ENCODE results near the gene TRAF3. TPM values are rescaled to one million over a fixed set of nuclear protein-coding genes. Genes with fewer than 3 reads are reported as not detected.

The TRAF3 gene
- total RNA-seq, 4 donors from 2014 or later, result 15.9 to 24.9 (median 18.6) TPM

- Histone ChIP-seq H3K36me3 (no peaks in the 10 kb centered on the region), H3K4me1 (peaks cover 0 to 12% of the 10 kb centered on the region in 2 donors), H3K4me3 (replicated peaks in 1 of 3) (no peak within 1 kb of the TSS), H3K27ac (no peak within 1 kb of the TSS), H3K9me3 (no peaks in the 10 kb centered on the region), H3K27me3 (peaks cover 8% of the 10 kb centered on the region)
- intact Hi-C loops (cut with DNase I), result loop anchor here (5.0 kb wide), 1 partner anchor 145 kb away; the partner anchor contains the start of gene TRAF3
- TF ChIP-seq POLR2A (IDR thresholded peaks at IDR 0.05), result no peak
- TF ChIP-seq, protein P1, sequence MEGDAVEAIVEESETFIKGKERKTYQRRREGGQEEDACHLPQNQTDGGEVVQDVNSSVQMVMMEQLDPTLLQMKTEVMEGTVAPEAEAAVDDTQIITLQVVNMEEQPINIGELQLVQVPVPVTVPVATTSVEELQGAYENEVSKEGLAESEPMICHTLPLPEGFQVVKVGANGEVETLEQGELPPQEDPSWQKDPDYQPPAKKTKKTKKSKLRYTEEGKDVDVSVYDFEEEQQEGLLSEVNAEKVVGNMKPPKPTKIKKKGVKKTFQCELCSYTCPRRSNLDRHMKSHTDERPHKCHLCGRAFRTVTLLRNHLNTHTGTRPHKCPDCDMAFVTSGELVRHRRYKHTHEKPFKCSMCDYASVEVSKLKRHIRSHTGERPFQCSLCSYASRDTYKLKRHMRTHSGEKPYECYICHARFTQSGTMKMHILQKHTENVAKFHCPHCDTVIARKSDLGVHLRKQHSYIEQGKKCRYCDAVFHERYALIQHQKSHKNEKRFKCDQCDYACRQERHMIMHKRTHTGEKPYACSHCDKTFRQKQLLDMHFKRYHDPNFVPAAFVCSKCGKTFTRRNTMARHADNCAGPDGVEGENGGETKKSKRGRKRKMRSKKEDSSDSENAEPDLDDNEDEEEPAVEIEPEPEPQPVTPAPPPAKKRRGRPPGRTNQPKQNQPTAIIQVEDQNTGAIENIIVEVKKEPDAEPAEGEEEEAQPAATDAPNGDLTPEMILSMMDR (IDR thresholded peaks at IDR 0.05), result no peak
- DNase-seq, result no peak
- WGBS, 2 donors, result 13 to 32% methylated on average over 10 to 33 of the region's 56 CpGs
Observed at GRCh38 chr14:102922490-102923200, 145.4 kb downstream of the TRAF3 start, which contains the start of gene AMN. Gene AMN, plus strand, starts transcription at chr14:102922663. Its CDS starts 26 bp downstream, at chr14:102922689.

DNA sequence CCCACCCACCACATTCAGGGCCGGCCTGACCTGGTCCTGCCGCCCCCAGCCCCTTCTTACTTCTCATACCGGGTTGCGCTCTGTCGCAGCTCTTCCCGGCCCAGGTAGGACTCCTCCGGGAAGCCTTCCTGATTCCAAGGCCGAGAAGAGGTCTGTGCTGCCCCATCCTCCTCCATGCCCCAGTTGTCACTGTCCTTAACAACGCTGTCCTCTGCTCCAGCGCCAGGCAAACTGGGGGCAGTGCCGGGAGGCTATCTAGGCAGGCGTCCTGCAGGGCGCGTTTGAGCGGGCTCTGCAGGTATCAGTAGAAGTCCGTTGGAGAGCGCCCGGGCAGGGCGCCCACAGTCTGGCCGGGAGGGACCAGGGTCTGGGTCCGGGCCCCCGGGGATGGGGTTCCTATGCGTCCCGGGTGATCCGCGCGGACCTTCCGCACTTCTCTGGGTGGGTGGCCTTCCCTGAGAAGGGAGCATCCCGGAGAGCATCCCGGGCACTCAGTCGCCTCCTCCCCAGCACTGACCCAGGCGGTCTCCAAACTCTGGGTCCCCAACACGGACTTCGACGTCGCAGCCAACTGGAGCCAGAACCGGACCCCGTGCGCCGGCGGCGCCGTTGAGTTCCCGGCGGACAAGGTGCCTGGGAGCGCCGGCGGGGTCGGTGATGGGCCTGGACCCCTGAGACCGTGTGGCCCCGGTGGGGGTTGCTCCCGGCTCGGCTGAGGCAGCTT, 146.1 kb downstream of the TRAF3 start:
- peaks cover 8% of the 10 kb centered on the region for H3K27me3 ChIP-seq
- intact Hi-C loops (cut with DNase I), result loop anchor here (5.0 kb wide), 1 partner anchor 146 kb away; the partner anchor contains the start of gene TRAF3

DNA sequence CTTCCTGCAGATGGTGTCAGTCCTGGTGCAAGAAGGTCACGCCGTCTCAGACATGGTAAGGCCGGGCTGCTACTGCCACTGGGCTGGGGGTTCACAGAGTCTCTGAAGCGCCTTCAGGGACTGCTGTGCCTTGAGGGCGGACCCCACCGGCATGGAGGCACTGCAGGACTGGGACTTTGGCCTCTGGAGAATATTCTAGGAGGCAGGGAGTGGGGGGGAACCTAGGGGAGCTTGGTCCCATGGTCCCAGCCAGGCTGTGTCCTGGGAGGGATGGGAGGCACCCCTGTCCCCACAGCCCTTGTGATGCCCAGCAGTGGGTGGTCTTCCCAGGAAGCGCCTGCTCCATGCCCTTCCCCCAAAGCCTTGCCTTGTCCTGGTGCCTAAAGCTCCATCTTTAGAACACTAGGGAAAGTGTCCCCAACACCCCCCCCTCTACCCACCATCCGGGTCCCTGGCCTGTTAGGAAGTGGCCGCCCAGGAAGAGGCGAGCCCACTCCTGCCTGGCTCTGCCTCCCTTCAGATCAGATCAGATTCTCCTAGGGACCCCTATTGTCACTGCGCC, 146.8 kb downstream of the TRAF3 start:
- Histone ChIP-seq H3K4me3 (replicated peaks in 1 of 3) (no peak overlapping the region), H3K27me3 (peaks cover 8% of the 10 kb centered on the region), H3K36me3 (no peaks in the 10 kb centered on the region), H3K4me1 (peaks cover 10 to 21% of the 10 kb centered on the region in 2 donors), H3K27ac (no peak overlapping the region), H3K9me3 (no peaks in the 10 kb centered on the region)
- intact Hi-C loops (cut with DNase I), result loop anchor here (5.0 kb wide), 1 partner anchor 147 kb away; the partner anchor contains the start of gene TRAF3
- DNase-seq, result no peak
- no peak for TF ChIP-seq POLR2A (IDR thresholded peaks at IDR 0.05)
- TF ChIP-seq, protein P1 (IDR thresholded peaks at IDR 0.05), result no peak
- 41 to 63% methylated on average over 7 to 9 of the region's 11 CpGs for WGBS, 2 donors

More for the DNA sequence above, 146.1 kb downstream of the TRAF3 start:
- Histone ChIP-seq H3K4me1 (peaks cover 4 to 15% of the 10 kb centered on the region in 2 donors), H3K36me3 (no peaks in the 10 kb centered on the region), H3K27ac (no peak overlapping the region), H3K4me3 (replicated peaks in 1 of 3) (no peak overlapping the region), H3K9me3 (no peaks in the 10 kb centered on the region)
- no peak for DNase-seq
- TF ChIP-seq POLR2A (IDR thresholded peaks at IDR 0.05), result no peak
- TF ChIP-seq, protein P1 (IDR thresholded peaks at IDR 0.05), result no peak
- WGBS, 2 donors, result 2 to 11% methylated on average over 12 to 14 of the region's 53 CpGs

GRCh38 chr14:102924632-102925588, 147.7 kb downstream of the TRAF3 start:
- WGBS, 2 donors, result 84 to 91% methylated on average over 18 to 23 of the region's 25 CpGs
- H3K27ac ChIP-seq, result no peak overlapping the region
- intact Hi-C loops (cut with DNase I), result loop anchor here (5.0 kb wide), 1 partner anchor 148 kb away; the partner anchor contains the start of gene TRAF3
- no peaks in the 10 kb centered on the region for H3K36me3 ChIP-seq
- H3K9me3 ChIP-seq, result no peaks in the 10 kb centered on the region
- DNase-seq, result no peak
- no peak overlapping the region for H3K4me3 ChIP-seq (replicated peaks in 1 of 3)
- H3K4me1 ChIP-seq, result peaks cover 19 to 30% of the 10 kb centered on the region in 2 donors
- no peak for TF ChIP-seq POLR2A (IDR thresholded peaks at IDR 0.05)
- TF ChIP-seq, protein P1 (IDR thresholded peaks at IDR 0.05), result no peak
- H3K27me3 ChIP-seq, result peaks cover 13% of the 10 kb centered on the region

All from thyroid gland (tissue), 4 donors.